Measurements from ENCODE around the gene CLEC4G. TPM values are rescaled to one million over a fixed set of nuclear protein-coding genes. Genes with fewer than 3 reads are reported as not detected.

The CLEC4G gene
- total RNA-seq, 2 donors from 2014 or later = 0.57 TPM; not detected in 1

- H3K27ac ChIP-seq = no peak overlapping the region
- intact Hi-C loops (cut with DNase I) = no loop called here
- WGBS = 52% methylated on average over 12 of the region's 12 CpGs
Observed at GRCh38 chr19:7734220-7735203, 2.6 kb upstream of the CLEC4G start.

GRCh38 chr19:7733376-7733775, 1.5 kb upstream of the CLEC4G start:
- intact Hi-C loops (cut with DNase I) = no loop called here

More at GRCh38 chr19:7734220-7735203, 2.6 kb upstream of the CLEC4G start:
- no peak for DNase-seq (ENCODE audit: low spot score)
- Histone ChIP-seq H3K27me3 (replicated peaks; ENCODE audit: insufficient read depth) (peaks cover 16% of the 10 kb centered on the region), H3K4me1 (replicated peaks) (no peaks in the 10 kb centered on the region), H3K36me3 (no peaks in the 10 kb centered on the region), H3K4me3 (no peak overlapping the region), H3K9me3 (no peaks in the 10 kb centered on the region)
- no peak for TF ChIP-seq POLR2AphosphoS5 (IDR thresholded peaks at IDR 0.05)

GRCh38 chr19:7731615-7732014, 295 bp downstream of the CLEC4G start:
- H3K36me3 ChIP-seq = no peaks in the 10 kb centered on the region
- intact Hi-C loops (cut with DNase I) = no loop called here
- TF ChIP-seq POLR2AphosphoS5 (IDR thresholded peaks at IDR 0.05) = no peak
- no peak for TF ChIP-seq POLR2A (IDR thresholded peaks at IDR 0.05)

More at GRCh38 chr19:7733376-7733775, 1.5 kb upstream of the CLEC4G start:
- H3K9me3 ChIP-seq = no peaks in the 10 kb centered on the region
- H3K36me3 ChIP-seq = no peaks in the 10 kb centered on the region
- H3K27me3 ChIP-seq (replicated peaks; ENCODE audit: insufficient read depth) = peaks cover 22% of the 10 kb centered on the region
- no peak overlapping the region for H3K4me3 ChIP-seq
- no peak overlapping the region for H3K27ac ChIP-seq
- WGBS = 74% methylated on average over 6 of the region's 6 CpGs
- no peaks in the 10 kb centered on the region for H3K4me1 ChIP-seq (replicated peaks)
- DNase-seq (ENCODE audit: low spot score) = no peak
- no peak for TF ChIP-seq CTCF (IDR thresholded peaks at IDR 0.05)
- no peak for TF ChIP-seq POLR2AphosphoS5 (IDR thresholded peaks at IDR 0.05)
- no peak for TF ChIP-seq POLR2A (IDR thresholded peaks at IDR 0.05)

GRCh38 chr19:7731218-7731595, 703 bp downstream of the CLEC4G start:
- TF ChIP-seq POLR2A (IDR thresholded peaks at IDR 0.05) (no peak), POLR2AphosphoS5 (IDR thresholded peaks at IDR 0.05) (no peak), CTCF (IDR thresholded peaks at IDR 0.05) (no peak)
- no peak for DNase-seq (ENCODE audit: low spot score)
- H3K27me3 ChIP-seq (replicated peaks; ENCODE audit: insufficient read depth) = peaks cover 22% of the 10 kb centered on the region
- no peaks in the 10 kb centered on the region for H3K36me3 ChIP-seq
- no peak overlapping the region for H3K27ac ChIP-seq
- H3K9me3 ChIP-seq = no peaks in the 10 kb centered on the region
- 44% methylated on average over 36 of the region's 39 CpGs for WGBS
- intact Hi-C loops (cut with DNase I) = no loop called here
- no peaks in the 10 kb centered on the region for H3K4me1 ChIP-seq (replicated peaks)
- no peak overlapping the region for H3K4me3 ChIP-seq

More at GRCh38 chr19:7731615-7732014, 295 bp downstream of the CLEC4G start:
- WGBS = 61% methylated on average over 5 of the region's 5 CpGs
- Histone ChIP-seq H3K27me3 (replicated peaks; ENCODE audit: insufficient read depth) (peaks cover 22% of the 10 kb centered on the region), H3K4me1 (replicated peaks) (no peaks in the 10 kb centered on the region), H3K4me3 (no peak overlapping the region), H3K9me3 (no peaks in the 10 kb centered on the region), H3K27ac (no peak overlapping the region)
- no peak for DNase-seq (ENCODE audit: low spot score)

- H3K4me3 ChIP-seq = no peak overlapping the region
- WGBS = 5% methylated on average over 39 of the region's 78 CpGs
- no peaks in the 10 kb centered on the region for H3K36me3 ChIP-seq
- H3K4me1 ChIP-seq (replicated peaks) = no peaks in the 10 kb centered on the region
- no peak for DNase-seq (ENCODE audit: low spot score)
- TF ChIP-seq POLR2AphosphoS5 (IDR thresholded peaks at IDR 0.05) = no peak
- no peak for TF ChIP-seq POLR2A (IDR thresholded peaks at IDR 0.05)
- no peak for TF ChIP-seq CTCF (IDR thresholded peaks at IDR 0.05)
- no peak overlapping the region for H3K27ac ChIP-seq
- H3K27me3 ChIP-seq (replicated peaks; ENCODE audit: insufficient read depth) = peaks cover 22% of the 10 kb centered on the region
- no peaks in the 10 kb centered on the region for H3K9me3 ChIP-seq
- intact Hi-C loops (cut with DNase I) = no loop called here
Observed at GRCh38 chr19:7730286-7731217, 1.4 kb downstream of the CLEC4G start.
